Fibroblast of skin of scalp (primary cell): ENCODE results near the gene KCP.

Experiments
- DNase-seq: peaks from one replicate; pipeline ENCODE4 v3.0.0-alpha.2; 2013

Gene KCP

DNA sequence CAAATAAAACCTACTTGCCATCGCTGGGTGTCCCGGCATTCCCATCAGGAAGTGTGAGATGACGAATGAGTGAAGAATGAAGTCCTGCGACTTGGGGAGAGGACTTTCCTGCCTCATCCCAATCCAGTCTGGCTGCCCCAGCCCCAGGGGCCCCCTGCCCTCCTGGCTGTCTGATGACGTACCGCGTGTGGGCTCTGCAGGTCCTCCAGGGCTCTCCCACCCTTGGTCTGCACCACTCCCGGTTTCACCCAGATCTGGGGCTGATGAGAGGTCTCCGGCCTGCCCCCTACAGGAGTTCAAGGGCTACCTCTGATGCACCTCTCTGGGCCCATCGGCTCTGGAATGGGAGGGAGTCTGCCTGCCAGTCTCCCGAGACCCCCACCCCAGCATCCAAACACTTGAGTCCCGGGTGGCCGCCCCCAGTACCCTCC is 38.1 kb downstream of the KCP start:
- no peak for DNase-seq

GRCh38 chr7:128871050-128871449 is 39.5 kb downstream of the KCP start:
- no peak for DNase-seq

- DNase-seq: no peak
Observed at GRCh38 chr7:128869944-128870285, 40.6 kb downstream of the KCP start.

GRCh38 chr7:128869138-128869943 is 41.2 kb downstream of the KCP start:
- peak; percentile 25 for DNase-seq

DNA sequence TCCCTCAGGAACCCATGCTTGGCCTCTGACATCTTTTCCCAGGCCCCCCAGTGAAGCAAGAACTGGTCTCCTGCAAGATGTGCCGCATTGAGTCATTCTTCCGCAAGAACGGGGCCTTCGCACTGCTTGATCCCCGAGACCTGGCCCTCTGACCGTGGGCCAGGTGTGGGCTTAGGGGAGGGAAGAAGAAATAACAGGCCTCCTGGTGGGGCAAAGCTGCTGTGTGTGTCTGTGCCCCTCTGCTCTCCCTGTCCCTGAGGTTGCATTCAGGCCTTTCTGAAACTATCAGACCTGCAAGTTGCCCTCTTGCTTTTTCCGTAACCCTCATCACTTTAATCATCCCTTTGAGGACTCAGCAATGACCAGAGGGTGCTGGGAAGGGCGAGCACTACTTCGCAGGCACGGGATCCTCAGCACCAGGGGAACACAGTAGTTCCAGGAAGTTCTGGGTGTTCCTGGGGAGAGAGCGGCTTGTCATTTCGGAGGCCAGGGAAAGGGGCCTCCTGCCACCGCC is 41.8 kb downstream of the KCP start:
- DNase-seq: no peak

- peak; percentile 29 for DNase-seq
Observed at GRCh38 chr7:128867842-128868623, 42.5 kb downstream of the KCP start.

DNA sequence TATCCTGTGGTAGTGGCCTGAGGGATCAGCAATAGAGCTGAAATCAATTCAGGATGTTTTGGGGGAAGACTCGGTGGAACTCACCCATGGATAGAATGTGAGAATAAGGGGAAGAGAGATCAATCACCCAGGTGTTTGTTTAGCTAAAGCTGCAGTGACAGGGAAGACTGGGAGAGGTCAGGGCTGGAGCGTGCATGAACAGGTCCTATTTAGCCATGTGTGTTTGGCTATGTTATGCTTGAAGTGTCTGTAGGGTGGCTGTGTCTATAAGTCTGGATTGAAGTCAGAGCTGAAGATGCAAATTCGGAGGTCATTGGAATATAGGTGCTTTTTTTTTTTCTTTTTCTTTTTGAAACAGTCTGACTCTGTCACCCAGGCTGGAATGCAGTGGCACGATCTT is 43.3 kb downstream of the KCP start:
- DNase-seq: no peak

DNA sequence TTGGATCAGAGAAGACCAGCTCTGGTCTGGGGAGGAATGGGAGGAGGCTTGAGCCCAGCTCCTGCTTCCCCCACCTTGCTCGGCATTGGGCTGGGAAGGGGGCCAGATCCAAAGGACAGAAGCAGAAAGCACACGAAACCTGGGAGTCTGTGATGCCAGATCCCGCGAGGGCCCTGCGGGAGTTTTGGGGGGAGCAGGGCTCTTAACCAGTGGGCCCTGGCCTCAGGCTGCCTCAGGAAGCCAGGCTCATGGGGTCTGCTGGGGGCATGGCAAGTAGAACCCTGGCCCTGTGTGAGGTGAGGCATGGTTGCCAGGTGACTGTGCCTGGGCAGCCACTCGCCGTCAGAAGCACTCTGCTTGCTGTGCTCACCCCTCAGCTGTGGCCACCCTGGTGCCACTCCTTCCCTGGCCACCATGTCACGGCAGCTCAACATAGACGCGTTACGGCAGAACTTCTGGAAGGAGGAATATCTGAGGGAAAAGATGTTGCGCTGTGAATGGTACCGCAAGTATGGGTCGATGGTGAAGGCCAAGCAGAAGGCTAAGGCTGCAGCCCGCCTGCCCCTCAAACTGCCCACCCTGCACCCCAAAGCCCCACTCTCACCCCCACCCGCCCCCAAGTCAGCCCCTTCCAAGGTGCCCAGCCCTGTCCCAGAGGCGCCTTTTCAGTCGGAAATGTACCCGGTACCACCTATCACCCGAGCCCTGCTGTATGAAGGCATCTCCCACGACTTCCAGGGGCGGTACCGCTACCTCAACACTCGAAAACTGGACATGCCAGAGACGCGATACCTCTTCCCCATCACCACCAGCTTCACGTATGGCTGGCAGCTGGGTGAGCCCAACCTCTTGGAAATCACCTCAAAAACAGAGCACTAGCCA is 44.3 kb downstream of the KCP start:
- no peak for DNase-seq

DNA sequence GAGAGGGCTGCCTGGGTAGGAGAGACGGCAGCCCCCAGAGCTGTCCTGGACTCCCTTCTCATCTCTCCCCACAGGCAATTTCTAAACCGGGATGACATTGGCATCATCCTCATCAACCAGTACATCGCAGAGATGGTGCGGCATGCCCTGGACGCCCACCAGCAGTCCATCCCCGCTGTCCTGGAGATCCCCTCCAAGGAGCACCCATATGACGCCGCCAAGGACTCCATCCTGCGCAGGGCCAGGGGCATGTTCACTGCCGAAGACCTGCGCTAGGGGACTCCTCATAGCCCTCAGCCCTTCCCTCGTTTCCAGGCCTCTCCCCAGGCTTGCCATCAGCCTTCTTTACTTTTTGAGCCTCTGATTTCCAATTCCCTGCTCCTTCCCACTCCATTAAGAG is 45.2 kb downstream of the KCP start:
- DNase-seq: no peak

DNA sequence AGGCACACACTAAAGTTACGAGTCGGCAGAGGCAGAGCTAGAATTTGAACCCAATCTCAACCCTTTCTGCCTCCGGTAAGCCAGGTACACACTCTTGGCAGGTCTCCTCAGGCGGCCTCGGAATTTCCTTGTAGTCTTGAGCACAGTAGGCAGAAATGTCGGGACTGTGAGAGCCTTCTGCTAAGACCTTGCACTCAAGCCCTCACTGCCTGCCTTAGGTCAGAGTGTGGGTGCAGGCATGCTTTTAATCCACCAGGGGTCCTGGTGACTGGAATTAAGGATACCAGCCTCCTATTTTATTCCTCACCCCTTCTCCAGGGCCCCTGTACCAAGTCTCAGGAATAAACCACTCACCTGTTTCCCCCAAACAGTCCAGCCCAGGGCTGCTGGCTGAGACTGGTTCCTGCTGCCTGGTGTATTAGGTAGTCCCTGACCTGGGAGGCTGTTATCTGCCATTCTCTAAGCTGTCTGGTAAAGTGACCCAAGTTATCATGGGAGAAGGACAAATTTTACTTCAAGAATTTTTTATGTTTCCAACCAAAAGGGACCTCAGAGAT is 47.0 kb downstream of the KCP start:
- DNase-seq: peak; percentile 76

GRCh38 chr7:128862571-128863432 is 47.7 kb downstream of the KCP start, which contains the start of gene ATP6V1F:
Gene ATP6V1F, plus strand, starts transcription at chr7:128862856. Its CDS starts 49 bp downstream, at chr7:128862905.
- peak; percentile 97 for DNase-seq

DNA sequence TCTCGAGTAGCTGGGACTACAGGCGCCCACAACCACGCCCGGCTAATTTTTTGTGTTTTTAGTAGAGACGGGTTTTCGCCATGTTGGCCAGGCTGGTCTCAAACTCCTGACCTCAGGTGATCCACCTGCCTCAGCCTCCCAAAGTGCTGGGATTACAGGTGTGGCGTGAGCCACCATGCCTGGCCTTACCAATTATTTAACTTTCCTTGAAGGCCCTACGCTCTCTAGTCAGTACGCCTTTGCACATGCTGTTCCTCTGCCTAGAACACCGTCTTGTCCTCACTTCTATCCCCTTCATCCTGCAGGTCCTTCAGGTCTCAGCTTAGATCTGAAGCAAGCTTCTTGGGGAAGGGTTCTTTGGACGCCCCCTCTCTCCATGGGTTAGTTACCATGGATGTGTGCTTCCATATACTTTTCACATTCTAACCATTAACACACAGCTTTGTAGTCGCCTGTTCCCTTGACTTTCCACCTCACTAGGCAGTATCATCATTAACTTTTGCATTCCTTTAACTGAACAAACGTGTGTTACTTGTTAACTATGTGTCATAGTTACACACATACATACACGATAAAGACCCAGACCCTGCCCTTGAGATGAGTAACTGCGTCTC is 48.4 kb downstream of the KCP start:
- no peak for DNase-seq

- peak; percentile 31 for DNase-seq
Observed at GRCh38 chr7:128860158-128861073, 50.1 kb downstream of the KCP start.

- no peak for DNase-seq
Observed at GRCh38 chr7:128859232-128860157, 51.0 kb downstream of the KCP start.

DNA sequence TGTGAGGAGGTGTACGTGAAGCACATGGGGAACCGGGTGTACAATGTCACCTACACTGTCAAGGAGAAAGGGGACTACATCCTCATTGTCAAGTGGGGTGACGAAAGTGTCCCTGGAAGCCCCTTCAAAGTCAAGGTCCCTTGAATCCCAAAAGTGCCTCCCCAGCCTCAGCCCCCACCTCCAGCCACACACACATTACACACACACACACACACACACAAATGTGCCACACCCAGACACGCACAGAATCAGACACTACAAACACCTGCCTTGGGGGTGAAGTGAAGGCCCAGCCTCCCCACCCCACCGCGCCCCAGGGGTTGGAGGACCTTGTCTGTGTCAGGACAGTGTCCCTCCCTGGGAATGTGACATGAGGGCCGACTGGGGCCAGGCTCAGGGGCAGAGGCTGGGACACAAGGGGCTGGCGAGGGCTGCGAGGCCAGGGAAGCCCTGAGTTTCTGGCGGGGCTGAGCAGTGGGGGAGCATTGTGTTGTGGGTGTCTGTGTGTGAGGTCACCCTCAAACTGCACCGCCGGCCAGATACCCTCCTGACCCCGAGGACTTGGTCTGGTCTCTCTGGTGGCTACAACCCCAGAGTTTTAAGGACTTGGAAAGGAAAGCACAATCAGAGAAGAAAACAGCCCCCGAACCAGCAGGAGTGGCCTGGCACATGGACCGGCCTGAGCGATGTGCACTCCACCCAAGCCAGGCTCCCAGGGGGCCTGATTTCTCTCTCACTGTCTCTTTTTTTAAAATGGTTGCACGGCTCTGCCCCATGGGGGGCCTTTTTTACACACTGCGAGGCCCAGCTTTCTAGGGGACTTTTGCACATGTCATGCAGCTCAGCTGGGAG is 51.9 kb downstream of the KCP start:
- DNase-seq: peak; percentile 22

DNA sequence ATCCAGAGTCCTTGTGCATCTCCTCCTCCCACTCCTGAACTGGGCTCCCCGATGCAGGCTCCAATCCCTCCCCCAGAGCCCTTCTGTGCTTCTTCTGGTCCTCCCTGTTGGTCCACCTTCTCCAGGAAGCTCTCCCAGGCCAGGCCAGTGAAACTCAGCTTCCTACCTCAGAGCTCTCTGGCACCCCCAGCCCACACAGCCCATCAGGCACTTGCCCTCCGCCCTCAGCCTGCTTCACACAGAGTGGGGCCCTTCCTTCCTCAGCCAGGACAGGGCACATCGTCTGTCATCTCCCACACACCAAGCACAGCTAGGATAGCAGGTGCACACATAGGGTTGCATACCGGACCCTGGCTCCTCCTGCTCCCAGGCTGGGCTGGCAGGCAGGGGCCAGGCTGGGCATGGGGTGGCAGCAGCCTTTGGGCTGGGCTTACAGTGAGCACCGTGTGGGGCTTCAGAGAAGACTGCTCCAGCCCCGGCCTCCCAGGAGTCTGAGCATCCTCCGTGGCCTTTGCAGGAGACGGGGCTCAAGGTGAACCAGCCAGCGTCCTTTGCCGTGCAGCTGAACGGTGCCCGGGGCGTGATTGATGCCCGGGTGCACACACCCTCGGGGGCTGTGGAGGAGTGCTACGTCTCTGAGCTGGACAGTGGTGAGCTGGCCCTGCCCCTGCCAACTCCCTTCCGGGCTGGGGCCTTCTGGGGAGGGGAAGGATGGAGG is 54.3 kb downstream of the KCP start:
- DNase-seq: no peak

- no peak for DNase-seq
Observed at GRCh38 chr7:128855559-128855958, 55.0 kb downstream of the KCP start.
